Spleen (tissue), 11 donors: ENCODE data around the gene USP5. TPM values are rescaled to one million over a fixed set of nuclear protein-coding genes. Genes with fewer than 3 reads are reported as not detected.

Source experiments
- DNase-seq: peaks from one replicate; pipeline ENCODE4 v3.0.0-alpha.2; 2020
- H3K27ac ChIP-seq, 8 donors: fragments of 200-600 bp; sonication (generic) in 7 of 8; 1 replicate in 4 of 8; 2 replicates in 4 of 8; pipeline versions ENCODE4 v1.5.0 to v1.8.0; 2016 to 2021; ENCODE audit warnings: inconsistent platforms in 4 of 8, mild to moderate bottlenecking in 4 of 8, moderate library complexity in 1 of 8
- H3K27me3 ChIP-seq, 7 donors: fragments of 200-600 bp; sonication (generic) in 6 of 7; replicated peaks in 1 of 7; 1 replicate in 4 of 7; 2 replicates in 3 of 7; pipeline versions ENCODE4 v1.5.0 to v1.8.0; 2016 to 2021; ENCODE audit warnings: inconsistent platforms in 3 of 7, mild to moderate bottlenecking in 1 of 7
- H3K36me3 ChIP-seq, 6 donors: fragments of 200-600 bp; sonication (generic) in 5 of 6; 1 replicate in 4 of 6; 2 replicates in 2 of 6; pipeline versions ENCODE4 v1.5.0 to v1.8.0; 2016 to 2021; ENCODE audit warnings: inconsistent platforms in 2 of 6
- H3K4me1 ChIP-seq, 6 donors: fragments of 200-600 bp; sonication (generic) in 5 of 6; 1 replicate in 3 of 6; 2 replicates in 3 of 6; pipeline versions ENCODE4 v1.5.0 to v1.8.0; 2016 to 2021; ENCODE audit warnings: inconsistent platforms in 3 of 6
- H3K4me3 ChIP-seq, 8 donors: fragments of 200-600 bp; sonication (generic) in 7 of 8; 1 replicate in 4 of 8; 2 replicates in 4 of 8; pipeline versions ENCODE4 v1.5.0 to v1.8.0; 2016 to 2021; ENCODE audit warnings: inconsistent platforms in 4 of 8, mild to moderate bottlenecking in 4 of 8, moderate library complexity in 2 of 8
- H3K9me3 ChIP-seq, 8 donors: fragments of 200-600 bp; sonication (generic) in 7 of 8; 1 replicate in 4 of 8; 2 replicates in 4 of 8; pipeline versions ENCODE4 v1.5.0 to v1.8.0; 2016 to 2021; ENCODE audit warnings: inconsistent platforms in 4 of 8
- POLR2A ChIP-seq, 3 donors: fragments of 450-650 bp; IDR thresholded peaks; one replicate each; pipeline ENCODE4 v1.5.1; 2017; ENCODE audit warnings: antibody characterized with exemption in 3 of 3, mild to moderate bottlenecking in 1 of 3
- POLR2AphosphoS5 ChIP-seq, 3 donors: sonication (generic); formaldehyde crosslinking; IDR thresholded peaks; one replicate each; pipeline ENCODE4 v1.5.1; 2017; ENCODE audit warnings: antibody characterized with exemption in 3 of 3
- WGBS, 5 donors: extraction: QIAGEN DNeasy Blood & Tissue Kit in 3 of 5; methylation state at CpG; one replicate each; pipeline versions ENCODE4 v1.1.5 to v1.1.7; 2013 to 2018; 5-methylcytosine and 5-hydroxymethylcytosine counted together
- intact Hi-C: fragments of 100-400 bp; cut with DNase I; formaldehyde crosslinking; loops from one replicate; pipeline ENCODE4 v1.15.0; 2023; ENCODE audit warnings: low total_unique reads
- polyA plus RNA-seq, 3 donors: library from polyadenylated mRNA; stranded (reverse); fragments of 200-250 nt; gene quantifications; one replicate each; pipeline ENCODE4 v1.2.1, GENCODE V29; 2013
- total RNA-seq, 7 donors: library from RNA; depleted of rRNA in 3 of 7; stranded (reverse); fragments of >200 nt in 3 of 7; fragmentation: NEBNext Ultra II Directional in 4 of 7; extraction: Animal tissue kit (Norgen Biotek cat#: 25700) in 4 of 7; gene quantifications; one replicate each; pipeline versions ENCODE4 v1.1.0 to v1.2.1, GENCODE V29; 2016 to 2021
- TF ChIP-seq, protein P1 (sequence below), 11 experiments: fragments of 200-600 bp in 7 of 11; fragments of 450-650 bp in 4 of 11; sonication (generic) in 4 of 11; IDR thresholded peaks in 8 of 11; conservative IDR thresholded peaks in 3 of 11; 1 replicate in 7 of 11; 2 replicates in 4 of 11; pipeline versions ENCODE4 v1.4.0 to v1.8.0; 2016 to 2021; ENCODE audit warnings: antibody characterized with exemption in 11 of 11, inconsistent platforms in 4 of 11, mild to moderate bottlenecking in 1 of 11
- donor health status: healthy with polysubstance abuse.
- donor health status: DM: no; HTN: no; CAD: no; lungs with moderate emphysema.
- donor health status: DM: no; HTN: no; CAD: no.
- donor health status: Bipolar disorder and iron deficiency.
- donor health status: healthy.
- donor health status: DM: no; HTN: no; CAD: no.
- donor health status: DM: yes; HTN: yes; CAD: no.

USP5 gene
- total and polyA plus RNA-seq, 10 donors: 23.1 to 62.4 (median 40.8) TPM

DNA sequence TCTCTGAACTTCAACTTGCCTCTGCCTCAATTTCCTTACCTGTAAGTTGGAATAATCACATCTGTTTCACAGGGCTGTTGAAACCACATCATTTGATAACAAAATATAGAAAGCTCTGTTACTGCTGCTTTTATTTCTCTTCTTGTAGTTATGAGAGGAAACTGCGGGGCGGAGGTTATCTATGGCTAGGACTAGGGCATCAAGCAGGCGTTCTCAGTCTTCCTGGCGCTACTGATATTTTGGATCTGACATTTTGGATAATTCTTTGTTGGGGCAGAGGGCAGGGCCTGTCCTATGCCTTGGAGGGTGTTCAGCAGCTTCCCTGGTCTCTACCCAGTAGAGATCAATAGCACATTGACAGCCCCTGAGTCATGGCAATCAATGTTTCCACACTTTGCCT lies 19.8 kb upstream of the USP5 start:
- Histone ChIP-seq H3K36me3 (peaks cover 0 to 3% (median 0%) of the 10 kb centered on the region in 6 donors), H3K9me3 (no peaks in the 10 kb centered on the region), H3K27me3 (peaks cover 0 to 35% (median 29%) of the 10 kb centered on the region in 7 donors), H3K27ac (no peak overlapping the region), H3K4me3 (no peak overlapping the region), H3K4me1 (peaks cover 4 to 60% (median 41%) of the 10 kb centered on the region in 6 donors)
- TF ChIP-seq POLR2A (IDR thresholded peaks at IDR 0.05) (no peak), POLR2AphosphoS5 (IDR thresholded peaks at IDR 0.05) (peak in 1 of 3 donors; percentile 57)
- TF ChIP-seq, protein P1, sequence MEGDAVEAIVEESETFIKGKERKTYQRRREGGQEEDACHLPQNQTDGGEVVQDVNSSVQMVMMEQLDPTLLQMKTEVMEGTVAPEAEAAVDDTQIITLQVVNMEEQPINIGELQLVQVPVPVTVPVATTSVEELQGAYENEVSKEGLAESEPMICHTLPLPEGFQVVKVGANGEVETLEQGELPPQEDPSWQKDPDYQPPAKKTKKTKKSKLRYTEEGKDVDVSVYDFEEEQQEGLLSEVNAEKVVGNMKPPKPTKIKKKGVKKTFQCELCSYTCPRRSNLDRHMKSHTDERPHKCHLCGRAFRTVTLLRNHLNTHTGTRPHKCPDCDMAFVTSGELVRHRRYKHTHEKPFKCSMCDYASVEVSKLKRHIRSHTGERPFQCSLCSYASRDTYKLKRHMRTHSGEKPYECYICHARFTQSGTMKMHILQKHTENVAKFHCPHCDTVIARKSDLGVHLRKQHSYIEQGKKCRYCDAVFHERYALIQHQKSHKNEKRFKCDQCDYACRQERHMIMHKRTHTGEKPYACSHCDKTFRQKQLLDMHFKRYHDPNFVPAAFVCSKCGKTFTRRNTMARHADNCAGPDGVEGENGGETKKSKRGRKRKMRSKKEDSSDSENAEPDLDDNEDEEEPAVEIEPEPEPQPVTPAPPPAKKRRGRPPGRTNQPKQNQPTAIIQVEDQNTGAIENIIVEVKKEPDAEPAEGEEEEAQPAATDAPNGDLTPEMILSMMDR (IDR thresholded peaks at IDR 0.05 in 8 of 11, conservative IDR thresholded peaks at IDR 0.05 in 3 of 11): no peak
- DNase-seq: no peak
- 58 to 79% (median 75%) methylated on average over 4 of the region's 4 CpGs for WGBS, 5 donors
- intact Hi-C loops: no loop called here

DNA sequence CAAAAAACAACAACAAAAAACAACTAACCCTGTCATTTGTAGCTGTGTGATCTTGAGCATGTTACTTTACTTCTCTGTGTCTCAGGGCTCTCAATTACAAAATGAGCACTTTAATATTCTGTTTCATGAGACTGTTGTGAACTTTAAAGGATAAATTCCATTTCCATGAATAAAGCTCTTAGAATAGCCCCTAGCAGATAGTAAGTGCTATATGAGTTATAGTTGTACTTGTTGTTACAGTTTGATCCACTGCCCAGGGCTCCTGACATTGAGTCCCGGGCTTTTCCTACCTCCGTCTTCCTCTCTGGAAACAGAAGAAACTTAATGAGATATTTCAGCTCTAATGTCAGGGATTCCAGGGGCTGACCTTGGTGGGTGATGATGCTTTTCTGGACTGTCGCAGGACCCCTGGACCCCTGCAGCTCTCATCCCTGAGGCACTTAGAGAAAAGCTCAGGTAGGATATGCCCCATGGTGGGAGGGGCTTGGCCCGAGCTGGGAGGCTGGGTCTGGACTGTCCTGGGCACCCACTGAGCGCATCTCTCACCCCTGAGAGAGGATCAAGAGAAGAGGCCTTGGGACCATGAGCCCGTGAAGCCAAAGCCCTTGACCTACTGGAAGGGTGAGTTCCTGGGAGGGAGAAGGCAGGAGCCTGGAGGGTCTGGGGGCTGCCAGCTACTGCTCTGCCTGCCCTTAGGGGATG lies 18.6 kb upstream of the USP5 start:
- DNase-seq: no peak
- intact Hi-C loops: no loop called here
- Histone ChIP-seq H3K4me1 (peaks cover 0 to 49% (median 31%) of the 10 kb centered on the region in 6 donors), H3K36me3 (peaks cover 0 to 13% (median 0%) of the 10 kb centered on the region in 6 donors), H3K4me3 (no peak overlapping the region), H3K9me3 (no peaks in the 10 kb centered on the region), H3K27me3 (peaks cover 0 to 23% (median 19%) of the 10 kb centered on the region in 7 donors), H3K27ac (no peak overlapping the region)
- WGBS, 5 donors: 69 to 89% (median 82%) methylated on average over 5 to 6 of the region's 6 CpGs
- TF ChIP-seq POLR2AphosphoS5 (IDR thresholded peaks at IDR 0.05) (no peak), POLR2A (IDR thresholded peaks at IDR 0.05) (no peak)
- TF ChIP-seq, protein P1 (IDR thresholded peaks at IDR 0.05 in 8 of 11, conservative IDR thresholded peaks at IDR 0.05 in 3 of 11): no peak

DNA sequence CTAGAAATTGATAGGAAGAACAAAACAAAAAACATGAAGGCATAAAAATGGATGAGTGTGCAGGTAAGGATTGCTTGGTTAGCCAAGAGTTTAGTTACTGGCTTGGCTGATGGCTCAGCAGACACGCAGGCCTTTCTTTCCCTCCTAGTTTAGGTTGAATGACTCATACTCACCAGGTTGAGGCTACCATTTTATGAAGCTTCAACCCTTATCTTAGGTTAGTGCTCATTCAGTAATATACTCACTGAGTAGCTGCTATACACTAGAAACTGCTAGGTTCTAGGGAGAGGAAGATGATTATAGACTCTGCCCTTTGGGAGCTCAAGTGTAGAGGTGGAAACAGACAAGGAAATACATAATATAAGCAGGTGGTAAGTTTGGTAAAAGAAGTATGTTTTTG lies 17.7 kb upstream of the USP5 start:
- Histone ChIP-seq H3K4me1 (peaks cover 0 to 43% (median 24%) of the 10 kb centered on the region in 6 donors), H3K27ac (no peak overlapping the region), H3K9me3 (no peaks in the 10 kb centered on the region), H3K4me3 (no peak overlapping the region), H3K27me3 (peaks cover 0 to 13% (median 9%) of the 10 kb centered on the region in 7 donors), H3K36me3 (peaks cover 0 to 13% (median 0%) of the 10 kb centered on the region in 6 donors)
- no peak for TF ChIP-seq POLR2AphosphoS5 (IDR thresholded peaks at IDR 0.05)
- TF ChIP-seq, protein P1 (IDR thresholded peaks at IDR 0.05 in 8 of 11, conservative IDR thresholded peaks at IDR 0.05 in 3 of 11): no peak
- no peak for TF ChIP-seq POLR2A (IDR thresholded peaks at IDR 0.05)
- intact Hi-C loops: no loop called here
- DNase-seq: no peak
- 52 to 88% (median 82%) methylated on average over 1 of the region's 1 CpG for WGBS, 5 donors

DNA sequence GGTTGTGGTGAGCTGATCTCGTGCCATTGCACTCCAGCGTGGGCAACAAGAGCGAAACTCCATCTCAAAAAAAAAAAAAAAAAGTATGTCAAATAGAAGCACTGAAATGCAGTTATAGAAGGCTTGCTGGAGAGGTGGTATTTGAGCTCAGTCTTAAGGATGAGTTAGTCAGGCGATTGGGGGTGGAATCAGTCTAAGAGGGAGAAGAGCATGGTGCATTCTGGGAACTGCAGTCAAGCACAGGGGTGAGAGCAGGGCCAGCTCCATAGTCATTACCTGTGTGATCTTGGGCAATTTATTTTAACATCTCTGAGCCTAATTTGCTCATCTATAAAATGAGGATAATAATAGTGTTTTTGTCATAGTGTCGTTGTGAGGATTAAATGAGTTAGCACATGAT lies 17.1 kb upstream of the USP5 start:
- peaks cover 0 to 43% (median 23%) of the 10 kb centered on the region in 6 donors for H3K4me1 ChIP-seq
- H3K4me3 ChIP-seq: no peak overlapping the region
- H3K27ac ChIP-seq: no peak overlapping the region
- peaks cover 0 to 13% (median 0%) of the 10 kb centered on the region in 6 donors for H3K36me3 ChIP-seq
- WGBS, 5 donors: 71 to 97% (median 80%) methylated on average over 5 of the region's 5 CpGs
- intact Hi-C loops: no loop called here
- peaks cover 0 to 7% (median 3%) of the 10 kb centered on the region in 7 donors for H3K27me3 ChIP-seq
- TF ChIP-seq POLR2A (IDR thresholded peaks at IDR 0.05) (no peak), POLR2AphosphoS5 (IDR thresholded peaks at IDR 0.05) (no peak)
- TF ChIP-seq, protein P1 (IDR thresholded peaks at IDR 0.05 in 8 of 11, conservative IDR thresholded peaks at IDR 0.05 in 3 of 11): no peak
- H3K9me3 ChIP-seq: no peaks in the 10 kb centered on the region
- DNase-seq: no peak
